GM18520 (cell line): ENCODE results near the gene DYNLT2.
"Not testable (repeated sequence)": the region's sequence is repeated elsewhere in the genome, so short reads cannot be mapped to it uniquely, and the experiment has no call there.

ENCODE experiments used
- ATAC-seq: cut with Tn5 transposase; IDR thresholded peaks from one replicate; pipeline ENCODE4 v1.9.1; 2021; ENCODE audit not compliant: unreplicated experiment

Gene DYNLT2

GRCh38 chr6:169701954-169702839 lies 49.2 kb downstream of the DYNLT2 start, which contains the start of the genes C6orf120 and WDR27:
C6orf120 (plus strand) TSS chr6:169702126; CDS start chr6:169702460, 334 bp downstream.
WDR27 (minus strand) TSS chr6:169702029; CDS start chr6:169689005, 13,024 bp downstream.
- ATAC-seq = peak; percentile 89

GRCh38 chr6:169701311-169701953 lies 49.9 kb downstream of the DYNLT2 start:
- ATAC-seq = no peak

- ATAC-seq = no peak
Measured at GRCh38 chr6:169700296-169700695, 51.1 kb downstream of the DYNLT2 start.

- not testable (repeated sequence) for ATAC-seq
Measured at GRCh38 chr6:169697115-169697514, 54.3 kb downstream of the DYNLT2 start.

GRCh38 chr6:169695131-169695530 lies 56.2 kb downstream of the DYNLT2 start:
- no peak for ATAC-seq

- ATAC-seq = no peak
Measured at GRCh38 chr6:169692516-169692915, 58.9 kb downstream of the DYNLT2 start.

GRCh38 chr6:169691260-169691659 lies 60.1 kb downstream of the DYNLT2 start:
- no peak for ATAC-seq
